HCT116 (cell line): ENCODE results near the gene RSPH4A.

ENCODE experiments used
- EZH2 ChIP-seq: fragments of 200-600 bp; sonication (generic); IDR thresholded peaks from 2 replicates; pipeline ENCODE4 v1.6.1; 2017; ENCODE audit warnings: antibody characterized with exemption, mixed run types
- JUND ChIP-seq: IDR thresholded peaks from 2 replicates; pipeline ENCODE4 v1.6.1; 2012
- SIN3A ChIP-seq: IDR thresholded peaks from 2 replicates; pipeline ENCODE4 v1.6.1; 2012; ENCODE audit warnings: low read depth
- TCF7L2 ChIP-seq: IDR thresholded peaks from 2 replicates; pipeline ENCODE4 v1.7.0; 2011; ENCODE audit warnings: borderline replicate concordance, inconsistent platforms; ENCODE audit not compliant: insufficient read depth, insufficient read length; ENCODE audit errors: extremely low read depth
- TF ChIP-seq, protein P1 (sequence below), 3 experiments: fragments of 200-600 bp in 1 of 3; sonication (generic) in 1 of 3; IDR thresholded peaks in 2 of 3; conservative IDR thresholded peaks in 1 of 3; 2 replicates each; pipeline ENCODE4 v1.5.1; 2012 to 2017; ENCODE audit warnings: low read depth in 2 of 3, low read length in 2 of 3, antibody characterized with exemption in 1 of 3, borderline replicate concordance in 1 of 3, control low read depth in 1 of 3, mild to moderate bottlenecking in 1 of 3, mixed read lengths in 1 of 3, mixed run types in 1 of 3, moderate library complexity in 1 of 3; ENCODE audit not compliant: insufficient read depth in 1 of 3
- TF ChIP-seq, protein P2 (sequence below): IDR thresholded peaks from 2 replicates; pipeline ENCODE4 v1.6.1; 2012; ENCODE audit warnings: low read depth

DNA sequence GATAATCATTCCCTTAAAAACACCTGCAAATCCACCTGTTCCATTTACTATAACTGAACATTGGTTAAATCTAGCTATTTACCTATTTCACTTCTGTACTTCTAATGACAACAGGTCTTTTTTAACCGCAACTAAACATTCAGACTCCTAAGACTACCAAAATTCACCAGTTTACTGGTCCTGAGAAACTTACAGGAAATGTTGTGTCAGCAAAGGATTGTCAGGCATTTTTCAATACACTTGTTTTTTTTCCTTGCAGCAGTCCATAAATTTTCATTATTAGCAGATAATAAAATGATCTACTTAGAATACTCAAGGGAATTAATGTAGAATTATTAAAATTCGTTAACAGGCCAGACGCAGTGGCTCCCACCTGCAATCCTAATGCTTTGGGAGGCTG, 47.0 kb downstream of the RSPH4A start:
- TF ChIP-seq, protein P1, sequence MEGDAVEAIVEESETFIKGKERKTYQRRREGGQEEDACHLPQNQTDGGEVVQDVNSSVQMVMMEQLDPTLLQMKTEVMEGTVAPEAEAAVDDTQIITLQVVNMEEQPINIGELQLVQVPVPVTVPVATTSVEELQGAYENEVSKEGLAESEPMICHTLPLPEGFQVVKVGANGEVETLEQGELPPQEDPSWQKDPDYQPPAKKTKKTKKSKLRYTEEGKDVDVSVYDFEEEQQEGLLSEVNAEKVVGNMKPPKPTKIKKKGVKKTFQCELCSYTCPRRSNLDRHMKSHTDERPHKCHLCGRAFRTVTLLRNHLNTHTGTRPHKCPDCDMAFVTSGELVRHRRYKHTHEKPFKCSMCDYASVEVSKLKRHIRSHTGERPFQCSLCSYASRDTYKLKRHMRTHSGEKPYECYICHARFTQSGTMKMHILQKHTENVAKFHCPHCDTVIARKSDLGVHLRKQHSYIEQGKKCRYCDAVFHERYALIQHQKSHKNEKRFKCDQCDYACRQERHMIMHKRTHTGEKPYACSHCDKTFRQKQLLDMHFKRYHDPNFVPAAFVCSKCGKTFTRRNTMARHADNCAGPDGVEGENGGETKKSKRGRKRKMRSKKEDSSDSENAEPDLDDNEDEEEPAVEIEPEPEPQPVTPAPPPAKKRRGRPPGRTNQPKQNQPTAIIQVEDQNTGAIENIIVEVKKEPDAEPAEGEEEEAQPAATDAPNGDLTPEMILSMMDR (IDR thresholded peaks at IDR 0.05 in 2 of 3, conservative IDR thresholded peaks at IDR 0.05 in 1 of 3; ENCODE audit: borderline replicate concordance in 1 of 3, insufficient read depth in 1 of 3, low read depth in 2 of 3, low read length in 2 of 3): no peak
- TF ChIP-seq SIN3A (no peak), JUND (no peak), TCF7L2 (no peak), EZH2 (no peak)
- TF ChIP-seq, protein P2, sequence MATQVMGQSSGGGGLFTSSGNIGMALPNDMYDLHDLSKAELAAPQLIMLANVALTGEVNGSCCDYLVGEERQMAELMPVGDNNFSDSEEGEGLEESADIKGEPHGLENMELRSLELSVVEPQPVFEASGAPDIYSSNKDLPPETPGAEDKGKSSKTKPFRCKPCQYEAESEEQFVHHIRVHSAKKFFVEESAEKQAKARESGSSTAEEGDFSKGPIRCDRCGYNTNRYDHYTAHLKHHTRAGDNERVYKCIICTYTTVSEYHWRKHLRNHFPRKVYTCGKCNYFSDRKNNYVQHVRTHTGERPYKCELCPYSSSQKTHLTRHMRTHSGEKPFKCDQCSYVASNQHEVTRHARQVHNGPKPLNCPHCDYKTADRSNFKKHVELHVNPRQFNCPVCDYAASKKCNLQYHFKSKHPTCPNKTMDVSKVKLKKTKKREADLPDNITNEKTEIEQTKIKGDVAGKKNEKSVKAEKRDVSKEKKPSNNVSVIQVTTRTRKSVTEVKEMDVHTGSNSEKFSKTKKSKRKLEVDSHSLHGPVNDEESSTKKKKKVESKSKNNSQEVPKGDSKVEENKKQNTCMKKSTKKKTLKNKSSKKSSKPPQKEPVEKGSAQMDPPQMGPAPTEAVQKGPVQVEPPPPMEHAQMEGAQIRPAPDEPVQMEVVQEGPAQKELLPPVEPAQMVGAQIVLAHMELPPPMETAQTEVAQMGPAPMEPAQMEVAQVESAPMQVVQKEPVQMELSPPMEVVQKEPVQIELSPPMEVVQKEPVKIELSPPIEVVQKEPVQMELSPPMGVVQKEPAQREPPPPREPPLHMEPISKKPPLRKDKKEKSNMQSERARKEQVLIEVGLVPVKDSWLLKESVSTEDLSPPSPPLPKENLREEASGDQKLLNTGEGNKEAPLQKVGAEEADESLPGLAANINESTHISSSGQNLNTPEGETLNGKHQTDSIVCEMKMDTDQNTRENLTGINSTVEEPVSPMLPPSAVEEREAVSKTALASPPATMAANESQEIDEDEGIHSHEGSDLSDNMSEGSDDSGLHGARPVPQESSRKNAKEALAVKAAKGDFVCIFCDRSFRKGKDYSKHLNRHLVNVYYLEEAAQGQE: no peak
